Activated CD8-positive, alpha-beta memory T cell treated with anti-CD3 and anti-CD28 coated beads, Interleukin-2, amount 50 U/mL, for 24 hours (primary cell): ENCODE measurements around the gene GPR158.

ENCODE experiments used
- DNase-seq: peaks from one replicate; pipeline ENCODE4 v3.0.0-alpha.2; 2020; ENCODE audit errors: extremely low read depth

GPR158 gene

GRCh38 chr10:25578061-25578460 lies 403.3 kb downstream of the GPR158 start:
- DNase-seq: no peak

DNA sequence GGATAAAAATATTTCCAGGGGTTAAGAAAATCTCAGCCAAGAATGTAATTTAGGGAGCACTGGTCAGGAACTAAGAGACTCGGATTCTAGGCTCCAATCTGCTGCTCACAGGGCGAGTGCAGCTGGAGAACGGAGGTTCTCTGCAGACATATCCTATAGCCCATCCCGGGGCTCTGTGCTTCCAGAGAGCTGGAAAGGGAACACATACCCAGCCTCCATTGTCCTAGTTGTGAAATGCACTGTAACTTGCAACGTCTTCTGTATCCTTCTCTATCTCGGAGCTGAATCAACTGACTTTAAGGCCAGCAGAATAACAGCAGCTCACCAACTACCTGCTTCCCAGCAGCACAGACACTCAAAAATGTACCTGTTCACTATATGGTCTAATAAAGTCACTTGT lies 408.2 kb downstream of the GPR158 start:
- DNase-seq: no peak

DNA sequence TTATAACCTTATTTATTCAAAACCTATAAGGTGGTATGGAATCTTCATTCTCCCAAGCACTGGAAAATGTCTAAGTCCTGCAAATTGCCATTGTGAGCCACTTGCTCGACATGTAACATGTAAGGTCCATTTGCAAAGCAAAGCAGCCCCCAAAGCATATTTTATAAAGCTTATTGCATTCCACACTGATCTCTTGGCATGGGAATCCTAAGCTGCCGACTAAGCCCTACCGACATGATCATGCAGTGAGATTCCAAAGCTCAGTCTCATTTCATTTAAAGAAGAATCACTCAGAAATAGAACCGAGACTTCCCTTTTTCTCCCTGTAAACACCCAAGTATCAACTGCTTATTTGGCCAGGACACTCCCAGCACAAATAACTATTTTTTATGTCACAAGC lies 425.9 kb downstream of the GPR158 start:
- DNase-seq: no peak

DNA sequence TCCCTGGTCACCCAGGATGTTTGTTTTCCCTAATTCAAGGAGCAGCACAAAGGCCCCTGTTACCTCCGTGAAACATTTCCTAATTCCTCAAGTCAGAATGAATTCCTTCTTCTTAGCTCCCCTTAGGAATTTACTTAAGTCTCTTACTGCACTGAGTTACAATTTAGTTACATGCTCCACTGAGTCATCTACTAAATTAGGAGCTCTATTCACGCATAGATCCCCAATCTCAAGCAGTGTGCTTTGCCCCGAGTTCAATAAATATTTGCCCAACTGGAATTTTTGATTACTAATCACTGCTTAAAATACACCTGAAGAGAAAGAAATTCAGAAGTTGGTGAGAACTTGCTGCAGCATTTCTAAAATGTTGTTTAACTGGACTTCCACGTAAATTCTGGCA lies 429.8 kb downstream of the GPR158 start:
- no peak for DNase-seq

DNA sequence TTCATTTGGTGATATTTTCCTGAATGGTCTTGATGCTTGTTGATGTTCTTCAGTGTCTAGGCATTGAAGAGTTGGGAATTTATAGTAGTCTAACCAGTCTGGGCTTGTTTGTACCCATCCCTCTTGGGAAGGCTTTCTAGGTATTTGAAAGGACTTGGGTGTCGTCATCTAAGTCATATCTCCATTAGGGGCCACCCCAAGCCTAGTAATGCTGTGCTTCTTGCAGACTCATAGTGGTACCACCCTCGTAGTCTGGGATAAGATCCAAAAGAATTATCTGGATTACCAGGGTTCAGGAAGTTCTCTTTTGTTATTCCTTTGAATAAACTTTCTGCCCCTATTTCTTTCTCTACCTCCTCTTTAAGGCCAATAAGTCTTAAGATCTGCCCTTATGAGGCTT lies 439.9 kb downstream of the GPR158 start:
- no peak for DNase-seq

GRCh38 chr10:25615926-25616325 lies 441.1 kb downstream of the GPR158 start:
- DNase-seq: no peak

- no peak for DNase-seq
These were observed 442.2 kb downstream of the GPR158 start for GRCh38 chr10:25616903-25617592.

DNA sequence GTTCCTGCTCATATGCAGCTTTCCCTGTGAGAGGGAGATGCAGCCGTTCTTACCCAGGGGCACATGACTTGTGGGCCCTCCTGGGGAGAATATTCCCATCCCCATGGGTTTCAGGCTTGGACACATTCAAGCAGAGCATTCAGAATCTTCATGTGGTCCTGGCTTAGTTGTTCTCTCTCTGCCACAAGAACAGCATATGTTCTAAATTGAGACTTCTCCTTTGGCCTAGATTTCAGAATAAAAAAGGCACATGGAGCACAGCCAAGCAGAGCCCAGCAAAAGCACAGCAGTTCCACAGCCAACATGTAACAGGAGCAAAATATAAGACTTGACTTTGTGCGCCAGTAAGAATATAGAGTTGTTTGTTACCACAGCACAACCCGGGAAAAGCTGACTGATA lies 452.8 kb downstream of the GPR158 start:
- DNase-seq: no peak

GRCh38 chr10:25629333-25629732 lies 454.5 kb downstream of the GPR158 start:
- no peak for DNase-seq

DNA sequence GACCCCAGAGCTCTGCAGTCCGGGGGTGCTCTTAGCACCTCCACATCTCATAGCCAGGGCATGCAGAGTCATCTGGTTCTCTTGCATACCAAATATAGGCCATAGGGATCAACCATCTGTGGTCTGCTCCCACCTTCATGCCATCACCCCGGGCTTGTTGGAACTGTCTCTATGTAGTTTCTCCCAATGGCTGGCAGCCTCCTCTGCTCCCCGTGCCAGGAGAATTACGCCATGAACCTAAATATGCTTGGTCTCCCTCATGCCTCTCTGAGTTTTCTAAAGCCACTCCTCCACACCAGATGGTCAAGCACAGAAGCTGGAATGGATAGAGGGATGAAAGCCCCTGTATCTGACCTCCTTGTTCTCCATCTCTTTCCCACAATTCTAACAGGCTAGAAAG lies 456.7 kb downstream of the GPR158 start:
- DNase-seq: no peak

DNA sequence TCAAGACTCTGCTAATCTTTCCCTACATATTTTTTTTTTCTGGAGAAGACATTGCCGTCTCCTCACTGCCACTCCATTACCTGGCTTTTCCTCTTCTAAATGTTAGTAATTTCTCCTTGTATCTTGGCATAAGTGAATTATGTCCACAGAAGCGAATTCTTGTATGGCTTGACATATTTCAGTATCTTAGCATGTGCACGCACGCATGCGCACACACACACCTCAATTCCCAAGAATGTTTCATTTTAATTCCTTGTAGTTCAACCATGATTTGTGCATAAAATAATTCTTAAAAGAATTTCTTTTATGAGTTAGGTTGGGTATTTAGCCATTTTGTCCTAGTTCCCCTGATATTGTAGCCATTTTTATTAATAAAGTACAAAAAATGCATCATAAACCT lies 458.0 kb downstream of the GPR158 start:
- no peak for DNase-seq

- no peak for DNase-seq
These were observed 458.7 kb downstream of the GPR158 start for GRCh38 chr10:25633542-25633941.

- DNase-seq: no peak
These were observed 464.8 kb downstream of the GPR158 start for GRCh38 chr10:25639646-25640045.

- DNase-seq: no peak
These were observed 466.8 kb downstream of the GPR158 start for GRCh38 chr10:25641595-25641994.

GRCh38 chr10:25642721-25643120 lies 467.9 kb downstream of the GPR158 start:
- no peak for DNase-seq

DNA sequence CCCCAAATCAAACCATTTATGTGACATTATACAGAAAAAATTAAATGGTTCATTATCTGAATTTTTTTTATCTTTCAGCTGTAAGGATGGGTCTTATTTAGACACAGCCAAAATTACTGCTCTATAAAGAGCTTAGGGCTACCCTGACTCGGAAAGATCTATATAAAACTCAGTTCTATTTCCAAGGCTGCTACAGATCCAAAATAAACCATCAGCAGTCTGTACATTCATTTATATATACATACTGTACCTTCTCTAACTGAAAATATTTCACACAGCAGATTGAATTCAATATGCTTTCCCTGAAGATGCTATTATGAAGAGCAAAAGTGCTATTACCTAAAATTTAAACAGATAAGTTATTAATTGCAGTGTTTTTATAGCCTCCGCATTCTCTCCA lies 471.6 kb downstream of the GPR158 start:
- no peak for DNase-seq

DNA sequence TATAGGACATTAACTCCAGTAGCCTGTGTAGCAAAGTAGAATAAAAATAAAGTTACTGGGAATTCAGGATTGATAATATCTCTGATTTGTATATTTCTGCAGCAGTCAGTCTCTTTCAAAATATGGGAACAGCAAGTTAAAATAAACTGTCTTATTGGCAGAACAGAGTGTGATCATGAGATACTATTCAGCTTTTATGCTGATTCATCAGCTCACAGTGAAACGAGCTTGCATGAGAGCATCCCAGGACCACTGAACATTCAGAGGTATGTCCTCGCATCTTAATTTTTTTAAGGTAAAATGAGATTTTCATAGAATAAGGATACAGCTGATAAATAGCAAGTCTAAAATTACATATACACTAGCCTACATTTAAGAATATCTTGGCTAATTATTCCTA lies 476.7 kb downstream of the GPR158 start:
- DNase-seq: no peak
